Activated CD8-positive, alpha-beta memory T cell treated with anti-CD3 and anti-CD28 coated beads, Interleukin-2, amount 50 U/mL, for 48 hours (primary cell): ENCODE data around the gene RYR2.
"Not testable (repeated sequence)": the region's sequence is repeated elsewhere in the genome, so short reads cannot be mapped to it uniquely, and the experiment has no call there.

Experiments used
- DNase-seq: peaks from one replicate; pipeline ENCODE4 v3.0.0-alpha.2; 2020

Gene RYR2

GRCh38 chr1:237151979-237152378, 110.0 kb downstream of the RYR2 start:
- not testable (repeated sequence) for DNase-seq

- no peak for DNase-seq
Measured at GRCh38 chr1:237152506-237153335, 110.7 kb downstream of the RYR2 start.

DNA sequence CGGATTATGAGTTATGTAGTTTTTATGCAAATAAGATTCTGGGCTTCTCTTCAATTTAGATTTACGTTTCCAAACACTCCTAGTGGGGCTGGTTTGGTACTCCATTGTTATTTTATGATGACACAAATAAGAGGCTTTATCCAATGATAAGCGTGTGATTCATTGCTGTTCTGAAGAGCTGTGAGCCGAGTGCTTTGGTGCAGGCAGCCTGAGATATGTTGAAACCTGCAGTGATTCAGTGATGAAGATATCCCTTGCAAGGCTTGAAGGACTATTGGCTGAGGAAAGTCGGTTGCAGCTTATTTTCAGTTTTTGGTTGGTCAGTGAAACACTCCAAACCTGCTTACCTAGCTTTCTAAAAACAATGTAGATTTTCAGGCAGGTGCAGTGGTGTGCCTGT, 112.2 kb downstream of the RYR2 start:
- no peak for DNase-seq

GRCh38 chr1:237164406-237165352, 122.7 kb downstream of the RYR2 start:
- no peak for DNase-seq

- DNase-seq: no peak
Measured at GRCh38 chr1:237166086-237166485, 124.1 kb downstream of the RYR2 start.

DNA sequence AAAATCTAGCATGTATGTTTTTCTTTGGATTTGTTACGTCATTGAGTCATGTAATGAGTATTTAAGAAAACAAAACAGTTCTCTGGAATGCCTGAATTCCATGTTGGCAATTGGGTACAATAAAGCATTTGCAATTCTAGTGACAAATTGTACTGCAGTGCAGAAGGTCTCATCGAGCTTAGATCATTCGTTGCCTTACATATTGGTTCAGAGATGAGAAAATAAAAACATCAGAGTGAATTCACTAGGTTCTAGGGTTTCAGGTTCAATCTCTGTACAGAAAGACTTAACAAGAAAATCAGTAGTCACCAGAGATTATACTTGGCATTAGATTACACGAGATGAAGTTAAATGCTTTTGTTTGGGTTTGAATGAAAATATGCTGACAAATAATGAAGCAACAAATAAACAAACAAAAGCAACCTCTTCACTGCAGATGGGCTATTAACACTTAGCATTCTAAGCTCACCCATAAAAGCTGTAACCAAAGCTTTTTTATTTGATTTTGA, 124.7 kb downstream of the RYR2 start:
- DNase-seq: no peak

GRCh38 chr1:237170149-237170548, 128.2 kb downstream of the RYR2 start:
- no peak for DNase-seq

GRCh38 chr1:237171454-237172117, 129.6 kb downstream of the RYR2 start:
- no peak for DNase-seq

DNA sequence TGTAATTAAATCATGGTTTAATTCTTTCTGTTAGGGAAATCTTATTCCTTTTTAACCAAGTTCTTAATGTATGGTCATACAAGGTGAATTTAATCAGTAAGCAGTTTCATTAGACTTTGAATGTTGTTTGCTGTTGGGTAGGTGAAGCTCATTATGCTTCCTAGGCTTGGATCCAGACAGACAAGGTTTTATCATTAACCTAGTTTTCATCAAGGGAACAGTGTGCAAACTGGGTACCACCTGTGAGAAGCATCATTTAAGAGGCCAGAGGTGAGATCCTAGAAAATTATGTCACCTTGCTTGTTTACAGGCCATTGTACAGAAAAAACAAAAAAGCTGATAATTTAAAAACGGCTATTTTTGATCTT, 130.1 kb downstream of the RYR2 start:
- DNase-seq: no peak

DNA sequence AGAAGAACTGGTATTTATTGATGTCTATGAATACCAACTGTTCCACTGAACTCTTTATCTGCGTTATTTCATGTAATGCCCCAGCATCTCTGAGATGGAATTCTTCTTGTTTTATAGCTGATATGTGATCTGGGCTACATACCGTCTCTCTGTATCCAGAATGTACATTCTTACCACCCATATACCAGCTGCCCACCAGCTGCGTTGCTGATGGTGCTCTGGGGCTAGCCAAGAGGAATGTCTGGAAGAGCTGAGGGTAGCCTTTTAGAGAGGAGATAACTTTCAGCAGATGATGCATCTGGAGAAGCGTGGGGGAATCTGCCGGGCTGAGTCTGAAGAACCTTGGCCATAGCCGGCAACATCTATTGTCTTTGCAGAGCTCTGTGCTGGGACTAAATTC, 137.5 kb downstream of the RYR2 start:
- DNase-seq: no peak

DNA sequence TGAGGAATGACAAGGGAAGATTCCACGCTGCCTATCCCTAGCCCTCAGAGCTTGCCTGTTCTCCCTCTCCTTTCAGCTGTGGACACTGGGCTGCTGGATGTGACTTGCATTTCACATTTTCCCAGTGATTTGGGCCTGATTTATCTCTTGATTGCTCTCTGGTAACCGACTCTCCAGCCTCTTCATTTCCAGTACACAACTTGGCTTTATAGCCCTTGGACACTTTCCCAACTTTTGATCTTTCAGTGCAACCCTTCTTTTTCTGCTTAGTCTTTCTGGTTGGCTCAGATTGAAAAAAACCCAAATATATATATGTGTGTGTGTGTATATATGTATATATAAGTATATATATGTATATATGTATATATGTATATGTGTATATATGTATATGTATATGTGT, 138.3 kb downstream of the RYR2 start:
- no peak for DNase-seq

DNA sequence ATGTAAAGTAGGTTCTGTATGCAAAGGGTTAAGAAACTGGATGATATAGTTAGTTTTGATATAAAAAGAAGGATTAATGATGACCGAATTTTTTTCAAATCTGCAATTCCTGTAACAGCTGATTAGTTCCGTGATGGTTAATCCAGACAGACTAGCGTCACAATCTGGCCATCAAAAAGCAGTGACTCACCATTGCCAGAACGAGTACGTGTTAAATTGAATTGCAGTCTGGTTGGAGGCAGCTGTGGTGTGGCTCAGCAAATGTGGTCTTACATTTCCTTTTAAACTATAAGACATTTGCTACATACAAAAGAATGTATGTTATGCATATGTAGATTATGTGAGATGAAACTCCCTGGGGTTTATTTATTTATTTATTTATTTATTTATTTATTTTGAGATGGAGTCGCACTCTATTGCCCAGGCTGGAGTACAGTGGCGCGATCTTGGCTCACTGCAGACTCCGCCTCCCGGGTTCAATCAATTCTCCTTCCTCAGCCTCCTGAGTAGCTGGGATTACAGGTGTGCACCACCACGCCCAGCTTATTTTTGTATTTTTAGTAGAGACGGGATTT, 139.8 kb downstream of the RYR2 start:
- DNase-seq: no peak

- DNase-seq: no peak
Measured at GRCh38 chr1:237183963-237184540, 142.1 kb downstream of the RYR2 start.

DNA sequence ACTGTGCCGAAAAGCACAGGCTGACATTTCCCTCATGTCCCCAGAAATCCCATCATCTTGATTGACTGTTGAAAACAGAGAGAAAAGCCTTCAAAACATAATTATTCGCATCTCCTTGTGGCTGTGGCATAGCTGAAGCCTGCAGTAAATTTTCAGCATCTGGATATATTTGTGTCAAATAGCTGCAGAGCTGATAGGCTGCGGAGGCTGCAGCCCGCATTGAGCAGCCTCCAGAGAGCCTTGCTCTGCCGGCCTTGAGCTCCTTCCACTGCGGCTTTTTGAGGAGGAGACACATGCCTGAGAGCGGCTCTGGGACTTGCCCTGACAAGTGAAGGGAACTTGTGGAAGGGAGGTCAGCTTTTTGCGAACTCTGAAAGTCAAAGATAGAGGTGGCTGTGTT, 144.7 kb downstream of the RYR2 start:
- DNase-seq: no peak

GRCh38 chr1:237187842-237188241, 145.9 kb downstream of the RYR2 start:
- DNase-seq: no peak

DNA sequence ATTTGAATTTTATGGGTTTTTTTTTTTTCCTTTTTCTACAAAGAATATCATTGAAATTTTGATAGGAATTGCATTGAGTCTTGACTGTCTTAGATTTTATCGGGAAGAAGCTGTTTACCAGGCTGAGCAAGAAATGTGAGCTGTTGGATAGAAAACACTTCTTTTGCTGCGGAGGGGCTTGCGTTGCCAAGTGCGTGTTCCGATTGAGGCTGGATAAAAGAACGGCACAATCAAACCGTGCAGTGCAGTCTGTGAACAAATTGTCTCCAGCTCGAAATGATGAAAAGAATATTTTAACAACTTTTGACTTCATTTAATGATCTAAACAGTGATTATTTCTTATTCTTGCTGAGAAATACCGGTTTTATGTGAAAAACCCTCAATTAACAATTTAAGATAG, 149.4 kb downstream of the RYR2 start:
- no peak for DNase-seq

GRCh38 chr1:237197470-237198425, 155.8 kb downstream of the RYR2 start:
- DNase-seq: no peak

DNA sequence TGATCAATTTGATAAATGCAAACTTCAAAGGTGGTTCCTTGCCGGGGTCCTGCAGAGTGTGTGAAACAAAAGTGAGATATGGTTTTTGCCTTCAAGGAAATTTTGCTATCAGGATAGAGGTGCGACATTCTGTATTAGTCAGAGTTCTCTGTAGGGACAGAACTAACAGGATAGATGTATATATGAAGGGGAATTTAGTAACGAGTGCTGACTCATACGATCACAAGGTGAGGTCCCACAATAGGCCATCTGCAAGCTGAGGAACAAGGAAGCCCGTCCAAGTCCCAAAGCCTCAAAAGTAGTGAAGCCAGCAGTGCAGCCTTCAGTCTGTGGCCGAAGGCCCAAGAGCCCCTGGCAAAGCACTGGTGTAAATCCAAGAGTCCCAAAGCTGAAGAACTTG, 157.0 kb downstream of the RYR2 start:
- no peak for DNase-seq

- DNase-seq: no peak
Measured at GRCh38 chr1:237201155-237201554, 159.2 kb downstream of the RYR2 start.

- no peak for DNase-seq
Measured at GRCh38 chr1:237204841-237205240, 162.9 kb downstream of the RYR2 start.

- no peak for DNase-seq
Measured at GRCh38 chr1:237205400-237206064, 163.5 kb downstream of the RYR2 start.
